Inflammatory macrophage (primary cell): ENCODE data around the gene GP1BB.
"Not testable (repeated sequence)": the region's sequence is repeated elsewhere in the genome, so short reads cannot be mapped to it uniquely, and the experiment has no call there.

Source experiments
- DNase-seq, 2 donors: peaks; one replicate each; pipeline ENCODE4 v3.0.0-alpha.2; 2020 to 2022
- total RNA-seq, 18 experiments: gene quantifications; one replicate each; lab custom pipeline; 2026; ENCODE audit warnings: mixed read lengths in 6 of 18, inconsistent platforms in 2 of 18; lab: John Stamatoyannopoulos, UW

GP1BB gene
- 0 reads per million in 18 experiments for total RNA-seq

DNA sequence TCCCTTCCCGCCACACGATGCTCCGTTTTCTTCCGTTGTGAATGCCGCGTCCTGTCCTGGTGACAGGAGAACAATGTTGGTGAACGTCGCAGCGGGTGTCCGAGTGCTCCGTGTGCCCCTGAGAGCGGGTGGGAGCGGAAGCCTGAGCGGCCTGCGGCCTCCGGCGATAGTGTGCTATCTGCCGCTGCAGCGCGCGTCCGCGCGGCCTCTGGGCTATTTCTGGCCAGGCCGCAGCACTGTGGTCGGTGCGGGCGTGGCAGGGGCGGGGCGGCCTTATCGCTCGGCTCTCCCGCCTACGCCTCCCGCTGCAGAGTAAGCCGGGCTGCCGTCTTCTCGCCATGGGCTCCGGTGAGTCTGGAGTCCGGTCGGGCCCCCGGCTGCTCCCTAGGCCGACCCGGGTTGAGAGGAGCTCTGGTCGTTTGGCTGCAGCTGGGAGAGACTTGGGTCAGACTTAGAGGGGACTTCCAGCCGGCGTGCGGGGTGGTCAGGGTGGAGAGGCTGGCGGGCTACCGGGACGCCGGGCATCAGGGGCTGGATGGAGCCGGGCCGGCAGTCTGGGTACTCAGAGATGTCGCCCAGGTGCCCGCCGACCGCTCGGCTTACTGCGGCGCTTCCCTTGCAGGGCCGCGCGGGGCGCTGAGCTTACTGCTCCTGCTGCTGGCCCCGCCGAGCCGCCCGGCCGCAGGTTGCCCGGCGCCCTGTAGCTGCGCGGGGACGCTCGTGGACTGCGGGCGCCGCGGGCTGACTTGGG is at the start of gene GP1BB:
Gene GP1BB, plus strand, starts transcription at position 308 of the 751 bp plus-strand sequence. Its CDS starts 31 bp downstream, at position 339.
- peak in 1 of 2 donors; percentile 38 for DNase-seq

DNA sequence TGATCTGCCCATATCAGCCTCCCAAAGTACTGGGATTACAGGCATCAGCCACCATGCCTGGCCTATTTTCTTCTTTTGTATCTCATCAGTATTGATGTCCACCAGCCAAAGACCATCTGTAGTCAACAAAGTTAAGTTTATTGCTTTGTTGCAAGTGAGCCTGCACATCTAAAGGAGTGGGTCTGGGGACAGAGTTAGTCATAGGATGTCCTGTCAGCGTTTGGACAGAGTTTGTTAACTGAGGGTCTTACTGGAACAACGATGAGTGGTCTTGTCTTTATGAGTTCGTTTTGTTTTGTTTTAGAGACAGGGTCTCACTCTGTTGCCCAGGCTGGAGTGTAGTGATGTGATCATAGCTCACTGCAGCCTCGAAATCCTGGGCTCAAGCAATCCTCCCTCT is 49.7 kb upstream of the GP1BB start:
- no peak for DNase-seq

DNA sequence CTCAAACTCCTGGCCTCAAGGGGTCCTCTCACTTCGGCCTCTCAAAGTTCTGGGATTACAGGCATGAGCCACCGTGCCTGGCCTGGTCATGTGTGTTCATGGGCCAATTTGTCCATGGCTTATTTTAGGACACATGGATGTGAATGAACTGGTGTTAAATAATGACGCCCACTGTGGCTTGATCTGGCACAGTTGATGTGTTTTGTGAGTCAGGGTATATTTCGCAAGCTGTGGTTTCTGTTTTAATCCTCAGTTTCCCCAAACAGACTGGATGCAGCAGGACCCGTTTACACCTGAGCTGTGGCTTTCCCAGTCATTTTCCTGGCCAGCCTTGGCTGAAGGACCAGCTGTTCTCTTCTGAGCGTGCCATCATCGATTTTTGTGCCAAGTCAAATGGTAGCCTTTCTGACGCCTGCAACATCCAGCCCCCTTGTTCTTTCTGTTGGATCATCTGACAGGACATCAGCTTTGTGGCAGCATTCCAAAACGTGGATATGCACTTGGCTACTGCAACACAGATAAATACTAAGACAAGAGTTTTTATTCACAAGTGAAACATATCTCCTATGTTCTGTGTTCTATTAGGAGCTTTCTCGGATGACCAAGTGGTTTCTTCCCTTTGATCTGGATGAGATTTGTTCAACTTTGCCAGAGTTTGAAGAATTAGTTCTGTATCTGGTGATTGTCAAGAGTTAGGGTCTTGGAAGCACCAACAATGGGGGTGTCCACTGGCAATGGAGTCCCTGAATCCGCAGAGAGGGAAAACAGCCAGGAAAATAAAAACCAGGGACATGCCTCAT is 49.0 kb upstream of the GP1BB start:
- DNase-seq = no peak

DNA sequence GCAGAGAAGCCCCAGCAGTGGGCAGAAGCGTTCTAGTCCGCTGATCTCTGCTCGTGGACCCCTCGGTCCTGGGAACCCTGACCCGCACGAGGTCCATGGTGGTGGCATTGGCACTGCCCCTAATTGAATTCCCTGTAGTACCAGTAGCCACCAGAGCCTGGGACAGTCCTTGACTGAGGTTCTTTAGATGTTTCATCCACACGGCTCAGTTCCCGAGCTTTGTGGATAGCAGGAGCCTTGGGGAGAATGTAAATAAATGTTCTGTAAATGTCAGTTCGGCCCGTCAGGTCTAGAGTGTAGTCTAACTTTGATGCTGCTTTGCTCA is 48.4 kb upstream of the GP1BB start:
- no peak for DNase-seq

DNA sequence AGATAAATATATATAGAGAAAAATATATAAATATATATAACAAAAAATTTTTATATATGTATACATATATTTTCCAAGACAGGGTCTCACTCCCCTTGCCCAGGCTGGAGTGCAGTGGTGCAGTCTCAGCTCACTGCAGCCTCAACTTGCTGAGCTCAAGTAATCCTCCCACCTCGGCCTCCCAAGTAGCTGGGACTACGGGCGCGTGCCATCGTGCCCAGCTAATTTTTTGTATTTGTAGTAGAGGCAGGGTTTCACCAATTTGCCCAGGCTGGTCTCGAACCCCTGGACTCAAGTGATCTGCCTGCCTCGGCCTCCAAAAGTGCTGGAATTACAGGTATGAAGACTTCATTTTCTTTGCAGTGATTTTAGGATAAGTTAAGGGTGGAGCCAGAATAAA is 47.9 kb upstream of the GP1BB start:
- no peak for DNase-seq

DNA sequence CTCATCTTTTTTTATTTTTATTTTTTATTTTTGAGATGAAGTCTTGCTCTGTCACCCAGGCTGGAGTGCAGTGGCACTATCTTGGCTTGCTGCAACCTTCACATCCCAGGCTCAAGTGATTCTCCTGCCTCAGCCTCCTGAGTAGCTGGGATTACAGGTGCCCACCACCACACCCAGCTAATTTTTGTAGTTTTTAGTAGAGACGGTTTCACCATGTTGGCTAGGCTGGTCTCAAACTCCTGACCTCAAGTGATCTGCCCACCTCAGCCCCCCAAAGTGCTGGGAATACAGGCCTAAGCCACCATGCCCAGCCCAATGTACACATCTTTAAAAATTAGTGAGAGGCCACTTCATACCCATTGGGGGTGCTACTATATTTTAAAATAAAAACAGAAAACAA is 46.9 kb upstream of the GP1BB start:
- not testable (repeated sequence) for DNase-seq

DNA sequence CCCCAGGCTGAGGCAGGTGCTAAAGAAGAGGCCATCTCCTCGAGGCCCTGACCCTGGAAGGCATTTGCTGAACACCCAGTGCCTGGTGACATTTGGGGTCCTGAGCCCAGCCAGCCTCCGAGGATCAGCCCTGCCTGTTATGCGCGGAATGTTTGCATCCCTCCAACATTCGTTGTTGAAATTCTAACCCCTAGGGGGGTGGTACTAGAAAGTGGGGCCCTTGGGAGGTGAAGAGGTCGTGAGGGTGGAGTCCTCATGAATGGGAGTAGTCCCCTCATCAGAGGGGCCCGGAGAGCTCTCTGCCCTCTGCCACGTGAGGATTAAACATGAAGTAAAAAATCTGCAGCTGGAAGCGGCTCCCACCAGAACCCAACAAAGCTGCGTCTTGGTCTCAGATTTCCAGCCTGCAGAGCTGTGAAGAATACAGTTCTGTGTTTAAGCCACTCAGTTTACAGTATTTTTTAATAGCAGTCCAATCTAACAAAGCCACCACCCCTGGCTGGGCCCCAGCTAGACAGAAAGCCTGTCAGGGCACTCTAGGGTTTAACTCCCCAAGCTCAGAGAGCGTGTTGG is 44.3 kb upstream of the GP1BB start:
- DNase-seq = no peak

DNA sequence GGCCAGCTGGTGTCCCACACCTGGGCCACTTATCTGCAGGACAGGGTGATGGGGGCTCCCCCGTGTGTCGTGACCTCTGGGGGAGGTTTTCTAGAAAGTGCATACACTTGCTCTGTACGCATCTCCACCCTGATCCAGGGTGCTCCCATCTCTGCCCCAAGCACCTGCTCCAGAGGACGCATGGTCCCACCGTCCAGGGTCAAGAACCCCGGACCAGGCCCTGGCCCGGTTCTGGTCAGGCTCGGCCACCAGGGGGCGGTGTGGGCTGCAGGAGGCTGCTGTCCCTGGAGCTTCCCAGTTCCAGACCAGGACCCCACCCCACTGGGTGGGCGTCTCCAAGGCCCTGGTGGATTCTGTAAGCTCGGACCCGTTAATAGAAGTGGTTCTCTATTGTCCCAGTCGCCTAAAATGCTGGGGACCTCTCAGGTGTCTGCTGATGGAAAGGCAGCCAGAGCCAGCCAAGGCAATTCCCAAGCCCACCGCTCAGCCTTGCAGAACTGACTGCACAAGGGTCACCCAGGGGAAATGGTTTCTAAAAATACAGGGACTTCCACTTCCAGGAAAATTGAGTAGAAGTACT is 43.7 kb upstream of the GP1BB start:
- peak; percentile 6 to 36 for DNase-seq

DNA sequence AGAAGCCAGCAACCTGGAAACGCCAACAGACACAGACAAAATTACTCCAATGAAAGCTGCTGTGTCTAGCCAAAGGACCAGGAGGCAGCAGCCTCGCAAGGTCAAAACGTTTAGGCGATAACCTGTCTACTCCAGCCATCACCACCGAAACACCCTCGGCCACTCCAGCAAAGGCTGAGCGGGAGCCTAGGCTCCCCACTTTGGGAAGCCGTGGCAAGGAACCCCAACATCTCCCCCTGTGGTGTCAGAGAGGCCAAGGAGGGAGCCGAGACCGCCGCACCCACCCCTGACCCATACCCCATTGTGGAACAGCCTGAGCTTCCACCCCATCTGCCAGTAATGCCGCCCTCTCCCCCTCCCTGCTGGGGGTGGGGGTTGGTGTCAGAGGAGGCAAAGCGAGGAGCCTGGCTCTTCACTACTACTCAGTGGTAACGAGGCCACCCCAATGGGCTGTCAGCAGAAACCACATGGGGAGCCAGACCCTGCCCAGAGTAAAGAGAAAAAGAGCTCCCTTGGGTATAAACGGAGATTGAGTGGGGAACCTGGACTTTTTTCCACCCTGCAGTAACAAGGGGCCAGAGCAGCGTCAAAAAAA is 43.0 kb upstream of the GP1BB start:
- no peak for DNase-seq

DNA sequence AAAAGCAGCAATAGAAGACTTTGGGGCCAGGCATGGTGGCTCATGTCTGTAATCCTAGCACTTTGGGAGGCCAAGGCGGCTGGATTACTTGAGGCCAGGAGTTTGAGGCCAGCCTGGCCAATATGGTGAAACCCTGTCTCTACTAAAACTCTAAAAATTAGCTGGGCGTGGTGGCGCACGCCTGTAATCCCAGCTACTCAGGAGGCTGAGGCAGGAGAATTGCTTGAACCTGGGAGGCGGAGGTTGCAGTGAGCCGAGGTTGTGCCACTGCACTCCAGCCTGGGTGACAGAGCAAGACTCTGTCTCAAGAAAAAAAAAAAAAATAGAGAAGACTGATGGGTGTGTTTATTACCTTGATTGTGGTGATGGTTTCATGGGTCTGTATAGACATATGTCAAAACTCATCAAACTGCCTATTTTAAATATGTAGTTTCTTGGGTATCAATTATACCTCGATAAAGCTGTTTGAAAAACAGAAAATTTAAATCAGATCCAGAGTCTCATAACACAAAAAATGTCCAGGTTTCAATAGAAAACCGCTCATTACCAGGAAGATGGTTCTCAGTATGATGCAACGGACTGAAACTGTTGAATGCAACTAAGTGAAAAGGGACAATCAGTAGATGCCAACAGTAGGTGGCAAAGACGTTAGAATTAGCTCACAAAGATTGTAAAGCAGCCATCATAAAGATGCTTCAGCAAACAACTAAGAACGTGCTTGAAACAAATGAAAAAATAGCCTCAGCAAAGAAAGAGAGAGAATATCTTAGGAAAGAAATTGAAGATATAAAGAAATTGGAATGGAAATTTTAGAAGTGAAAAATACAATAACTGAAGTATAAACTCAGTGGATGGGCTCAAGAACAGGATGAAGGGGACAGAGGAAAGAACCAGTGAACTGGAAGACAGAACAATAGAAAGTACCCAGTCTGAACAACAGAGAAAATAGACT is 42.2 kb upstream of the GP1BB start:
- no peak for DNase-seq

DNA sequence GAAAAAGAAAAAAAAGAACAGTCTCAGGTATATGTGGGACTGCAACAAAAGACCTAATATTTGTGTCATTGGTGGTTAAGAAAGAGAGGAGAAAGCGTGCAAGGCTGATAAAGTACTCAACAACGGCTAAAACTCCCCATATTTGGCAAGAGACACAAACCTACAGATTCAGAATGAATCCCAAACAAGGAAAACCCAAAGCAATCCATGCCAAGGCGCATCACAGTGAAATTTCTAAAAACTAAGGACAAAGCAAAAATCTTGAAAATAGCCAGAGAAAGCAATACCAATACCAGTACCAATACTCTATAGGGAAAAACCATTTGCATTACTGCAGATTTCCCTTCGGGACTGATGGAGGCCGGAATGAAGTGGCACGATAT is 41.5 kb upstream of the GP1BB start:
- no peak for DNase-seq

DNA sequence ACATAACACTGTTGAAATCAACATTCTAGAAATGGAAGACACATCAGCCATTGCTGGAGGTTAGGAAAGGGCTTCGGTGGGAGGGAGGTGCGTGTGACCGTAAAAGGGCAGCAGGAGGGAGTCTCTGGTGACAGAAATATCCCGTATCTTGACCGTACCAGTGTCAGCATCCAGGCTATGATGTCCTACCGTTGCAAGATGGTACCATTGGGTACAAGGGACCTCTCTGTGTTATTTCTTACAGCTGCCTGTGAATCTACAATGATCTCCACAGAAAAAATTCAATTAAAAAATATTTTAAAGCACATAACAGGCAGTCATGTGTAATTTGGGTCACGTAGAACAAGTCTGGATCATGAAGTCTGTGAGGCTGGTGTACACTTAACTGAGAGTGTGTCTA is 36.4 kb upstream of the GP1BB start:
- no peak for DNase-seq

DNA sequence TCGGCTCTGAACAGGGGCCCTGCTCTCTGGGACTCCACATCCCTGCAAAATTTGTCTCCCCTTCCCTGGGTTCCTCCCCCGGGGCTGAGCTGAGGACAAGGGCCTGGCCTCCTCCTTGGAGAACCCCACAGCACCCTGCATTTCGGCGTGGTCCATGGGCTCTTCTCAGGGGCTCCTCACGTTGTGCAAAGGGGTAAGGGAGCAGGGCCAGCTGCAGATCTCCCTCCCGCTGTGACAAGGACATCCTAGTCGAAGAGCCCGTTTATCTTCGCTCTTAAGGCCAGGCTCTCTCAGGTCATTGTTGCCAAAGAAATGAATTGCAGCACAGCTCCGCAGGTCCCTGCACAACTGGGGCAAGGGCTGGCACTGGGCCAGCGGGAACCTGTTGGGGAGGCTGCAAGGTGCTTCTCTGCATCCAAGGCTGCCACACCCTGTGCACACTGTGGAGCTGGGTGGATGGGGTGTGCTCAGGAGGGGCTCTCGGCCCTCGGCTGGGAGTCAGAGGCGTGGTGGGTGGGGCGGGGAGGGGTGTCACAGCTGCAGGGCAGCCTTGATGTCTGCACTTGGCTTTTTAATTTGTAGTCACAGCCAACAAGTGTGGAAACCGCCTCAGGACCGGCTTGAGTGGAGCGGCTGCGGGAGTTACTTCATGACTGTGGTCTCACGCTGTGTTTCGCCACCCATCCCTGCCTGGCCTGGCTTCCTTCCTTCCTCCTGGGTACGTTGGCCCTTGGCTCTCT is 35.6 kb upstream of the GP1BB start:
- DNase-seq = peak; percentile 71 to 81

DNA sequence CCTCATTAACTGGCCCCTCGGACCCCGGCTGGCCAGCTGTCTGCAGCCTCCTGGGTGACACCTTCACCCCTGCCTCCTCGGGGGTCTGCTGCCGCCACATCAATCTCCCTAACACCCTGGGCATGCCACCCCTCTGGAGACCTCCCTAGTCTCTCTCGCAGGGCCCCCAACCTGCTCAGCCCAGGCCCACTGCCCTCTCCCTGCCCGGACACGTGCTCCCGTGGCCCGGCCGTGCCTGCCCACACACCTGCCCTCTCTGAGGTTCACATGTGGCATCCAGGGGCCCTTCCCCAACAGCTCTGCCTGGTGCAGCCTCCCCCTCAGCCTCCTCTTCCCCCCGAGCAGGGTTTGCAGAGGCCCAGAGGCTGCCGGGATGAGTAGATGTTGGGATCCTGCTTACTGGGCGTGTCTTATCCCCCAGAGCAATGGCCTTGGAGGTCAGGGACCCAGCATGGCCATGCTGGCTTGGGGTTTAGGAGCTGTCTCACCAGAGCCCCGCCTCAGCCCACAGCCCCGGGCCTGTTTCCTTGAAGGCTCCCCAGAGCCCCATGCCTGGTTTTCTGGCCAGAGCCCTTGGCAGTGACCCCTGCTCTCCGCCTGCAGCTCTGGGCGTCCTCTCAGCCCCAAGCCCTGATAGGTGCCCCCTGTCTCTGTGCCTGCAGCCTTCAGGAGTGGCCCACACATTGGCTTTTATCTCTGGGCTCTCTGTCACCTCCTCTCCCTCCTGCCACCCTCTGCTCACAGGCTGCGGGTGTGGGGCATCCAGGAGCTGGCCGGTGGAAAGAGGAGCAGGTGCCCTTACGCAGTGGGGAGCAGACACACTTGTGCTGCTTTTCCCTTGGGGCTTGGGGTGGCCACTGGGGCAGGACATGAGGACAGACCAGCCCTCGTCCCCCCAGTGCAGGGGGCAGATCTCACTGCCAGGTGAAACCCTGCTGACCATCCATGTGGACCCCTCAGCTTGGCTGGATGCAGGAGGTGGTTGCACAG is 34.7 kb upstream of the GP1BB start:
- no peak for DNase-seq

DNA sequence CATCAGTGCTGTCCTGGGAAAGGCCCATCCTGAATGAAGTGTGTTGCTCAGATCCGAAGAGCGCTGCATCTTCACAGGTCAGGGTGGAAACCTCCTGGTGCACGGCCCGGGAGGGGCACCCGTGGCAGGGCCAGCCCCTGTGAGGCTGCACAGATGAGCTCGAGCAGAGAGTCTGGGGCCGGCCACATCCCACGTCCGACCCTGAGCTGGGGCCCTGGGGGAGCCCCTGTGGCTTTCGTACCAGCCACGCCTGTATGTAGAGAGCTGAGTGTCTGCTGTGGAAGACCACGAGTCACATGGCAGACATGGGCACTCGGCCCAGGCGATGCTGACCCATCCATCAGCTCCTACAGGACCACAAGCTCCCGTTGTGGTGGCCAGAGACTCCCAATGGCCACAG is 33.9 kb upstream of the GP1BB start:
- no peak for DNase-seq

DNA sequence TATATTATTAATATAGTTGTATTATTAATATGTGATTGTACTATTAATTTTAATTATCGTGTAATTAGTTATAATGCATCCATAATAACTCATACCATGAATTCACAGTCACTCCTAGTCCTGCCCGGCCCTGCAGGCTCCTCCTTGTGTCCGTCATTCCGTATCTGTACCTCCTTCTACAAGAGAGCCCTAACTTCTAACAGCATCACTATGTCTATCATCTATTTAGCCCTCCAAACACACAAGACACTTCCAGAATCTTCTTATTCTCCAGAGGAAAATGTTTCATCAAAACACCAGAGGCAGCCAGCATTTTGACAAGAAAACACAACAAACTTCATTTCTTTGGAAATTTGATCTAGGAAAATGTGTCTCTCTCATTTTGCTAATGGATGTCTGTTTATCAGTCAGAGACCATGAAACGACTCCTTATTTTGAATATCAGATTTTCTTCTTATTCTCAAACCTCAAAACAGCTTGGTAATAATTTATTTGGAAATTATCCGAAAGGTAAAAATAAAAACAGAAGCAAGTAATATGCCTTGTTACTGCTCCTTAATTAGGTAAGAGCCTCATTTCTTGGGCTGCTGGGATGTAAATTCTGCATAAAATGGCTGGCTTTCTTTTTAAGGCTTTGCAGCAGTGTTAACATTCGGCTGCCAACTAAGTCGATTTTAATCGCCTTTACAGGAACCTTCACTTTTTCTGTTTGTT is 32.2 kb upstream of the GP1BB start:
- no peak for DNase-seq

DNA sequence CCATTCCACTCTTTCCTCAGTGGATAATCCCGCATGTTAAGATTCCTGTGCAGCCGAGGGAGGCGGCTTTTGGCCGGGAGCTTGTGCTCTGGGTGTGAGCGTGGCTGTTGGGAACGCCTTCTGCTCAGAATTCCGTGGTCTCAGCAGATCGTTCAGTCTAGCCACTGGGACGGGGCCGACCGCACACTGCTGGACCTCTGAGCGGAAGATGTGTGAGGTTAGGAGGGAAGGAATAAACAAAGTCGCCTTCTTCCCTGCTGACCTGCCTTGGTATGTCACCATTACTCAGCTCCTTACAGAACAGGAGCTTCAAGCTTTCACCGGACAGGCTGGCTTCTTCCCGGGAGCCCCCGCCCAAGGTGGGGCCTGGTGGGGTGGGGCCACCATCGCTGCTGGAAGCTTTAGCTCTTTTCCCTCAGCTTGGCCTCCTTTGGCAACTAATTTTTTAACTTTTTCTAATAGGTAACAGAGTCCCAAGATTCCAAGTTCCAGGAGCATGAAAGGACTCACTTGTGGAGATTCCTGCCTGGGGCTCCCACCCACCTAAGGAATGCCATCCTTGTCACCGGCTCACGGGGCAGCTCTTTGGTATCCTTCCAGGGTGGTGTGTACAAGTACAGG is 31.5 kb upstream of the GP1BB start:
- no peak for DNase-seq

DNA sequence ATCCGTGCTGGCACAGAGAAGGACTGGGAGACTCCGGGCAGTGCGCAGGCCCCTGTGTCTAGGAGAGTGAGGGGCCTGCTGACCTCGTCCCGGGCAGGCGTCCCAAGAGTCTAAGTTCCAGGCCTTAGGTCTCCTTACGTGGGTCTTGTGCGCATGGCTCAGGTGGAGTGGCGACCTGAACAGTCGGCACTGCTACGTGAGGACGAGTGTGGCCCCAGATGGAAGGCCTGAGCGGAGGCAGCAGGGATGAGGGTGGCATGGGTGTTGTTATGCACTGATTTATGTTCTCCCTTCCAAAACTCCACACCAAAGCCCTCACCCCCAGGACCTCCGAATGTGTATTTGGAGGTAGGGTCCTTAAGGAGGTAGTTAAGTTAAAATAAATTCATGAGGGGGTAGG is 29.8 kb upstream of the GP1BB start:
- no peak for DNase-seq
